ENCODE measurements around the gene NELFB.

The NELFB gene

GRCh38 chr9:137303151-137303892, 48.2 kb downstream of the NELFB start:
- no peak for DNase-seq (ENCODE audit: low spot score)

DNA sequence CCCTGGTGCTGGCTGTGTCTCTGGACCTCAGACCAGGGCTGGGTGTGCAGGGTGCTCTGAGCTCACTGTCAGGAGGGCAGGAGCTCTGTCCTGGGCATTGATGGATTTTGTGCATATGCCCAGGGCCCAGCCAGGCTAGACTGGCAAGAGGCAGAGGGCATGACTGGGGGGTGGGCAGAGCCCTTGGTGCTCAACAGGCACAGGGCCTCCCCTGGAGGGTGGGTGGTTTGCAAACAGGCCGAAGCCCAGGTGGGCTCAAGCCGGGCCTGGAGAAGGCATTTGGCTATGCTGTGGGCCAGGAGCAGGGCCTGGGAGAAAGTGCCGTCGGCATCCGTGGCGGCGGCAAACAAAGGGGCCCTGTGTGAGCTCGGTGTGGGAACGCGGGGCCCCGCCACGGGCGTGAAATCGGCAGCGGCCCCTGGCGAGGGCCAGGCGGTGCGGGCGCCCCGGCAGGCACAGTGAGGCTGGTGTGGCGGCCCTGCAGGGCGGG, 48.8 kb downstream of the NELFB start:
- DNase-seq (ENCODE audit: low spot score): no peak

GRCh38 chr9:137304383-137305059, 49.4 kb downstream of the NELFB start:
- DNase-seq (ENCODE audit: low spot score): no peak

GRCh38 chr9:137305060-137305797, 50.1 kb downstream of the NELFB start:
- DNase-seq (ENCODE audit: low spot score): no peak

DNA sequence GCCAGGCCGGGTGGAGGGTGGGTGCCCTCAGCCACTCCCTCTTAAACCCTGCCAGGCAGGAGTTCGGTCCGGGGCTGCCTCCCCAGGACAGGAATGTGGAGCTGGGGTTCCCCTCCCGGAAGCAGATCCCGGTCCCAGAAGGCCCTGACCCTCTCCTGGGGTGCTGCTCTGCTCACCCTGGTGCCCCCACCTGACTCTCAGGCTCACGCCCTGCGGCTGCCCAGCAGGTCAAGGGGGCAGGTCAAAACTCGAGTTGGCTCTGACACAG, 50.6 kb downstream of the NELFB start:
- no peak for DNase-seq (ENCODE audit: low spot score)

- no peak for DNase-seq (ENCODE audit: low spot score)
Measured at GRCh38 chr9:137306066-137306849, 51.1 kb downstream of the NELFB start.

GRCh38 chr9:137306850-137307254, 51.7 kb downstream of the NELFB start:
- DNase-seq (ENCODE audit: low spot score): no peak

- DNase-seq (ENCODE audit: low spot score): no peak
Measured at GRCh38 chr9:137307255-137308056, 52.3 kb downstream of the NELFB start.

- DNase-seq (ENCODE audit: low spot score): no peak
Measured at GRCh38 chr9:137308057-137308619, 53.0 kb downstream of the NELFB start.

DNA sequence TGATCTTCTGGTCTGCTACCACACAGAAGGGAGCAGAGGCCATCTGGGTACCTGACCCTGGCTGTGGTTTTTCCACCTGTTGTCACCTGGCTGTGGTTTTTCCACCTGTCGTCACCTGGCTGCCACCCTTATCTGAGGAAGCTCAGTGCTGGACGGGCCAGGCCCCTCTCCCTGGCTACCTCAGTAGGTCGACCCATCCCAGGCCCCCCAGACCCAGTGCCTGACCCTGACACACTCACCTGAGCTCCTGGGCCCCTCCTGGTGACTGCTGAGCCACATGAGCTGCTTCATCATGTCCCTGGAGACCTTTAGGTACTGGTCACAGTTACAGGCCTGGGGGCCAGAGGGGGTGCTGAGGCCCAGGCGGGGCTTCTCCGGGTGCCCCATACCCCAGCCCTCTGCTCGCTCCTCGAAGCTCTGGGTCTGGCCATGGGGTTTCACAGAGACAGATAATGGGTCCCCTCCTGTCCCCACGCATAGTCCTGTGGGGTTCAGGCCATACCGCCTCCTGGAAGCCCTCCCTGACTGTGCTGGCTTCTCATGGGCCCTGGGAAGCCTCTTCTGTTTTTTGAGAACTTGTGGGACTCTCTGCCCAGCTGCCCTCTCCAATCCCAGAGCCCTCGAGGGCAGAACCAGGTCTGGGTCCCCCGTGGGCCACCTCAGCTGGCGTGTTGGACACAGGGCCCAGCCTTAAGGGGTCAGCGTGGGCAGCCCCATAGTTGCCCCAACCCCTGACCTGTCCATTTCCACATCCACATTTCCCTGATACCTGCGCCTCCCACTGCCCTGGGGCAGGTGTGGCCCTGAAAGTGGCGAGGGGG, 54.5 kb downstream of the NELFB start:
- DNase-seq (ENCODE audit: low spot score): no peak

DNA sequence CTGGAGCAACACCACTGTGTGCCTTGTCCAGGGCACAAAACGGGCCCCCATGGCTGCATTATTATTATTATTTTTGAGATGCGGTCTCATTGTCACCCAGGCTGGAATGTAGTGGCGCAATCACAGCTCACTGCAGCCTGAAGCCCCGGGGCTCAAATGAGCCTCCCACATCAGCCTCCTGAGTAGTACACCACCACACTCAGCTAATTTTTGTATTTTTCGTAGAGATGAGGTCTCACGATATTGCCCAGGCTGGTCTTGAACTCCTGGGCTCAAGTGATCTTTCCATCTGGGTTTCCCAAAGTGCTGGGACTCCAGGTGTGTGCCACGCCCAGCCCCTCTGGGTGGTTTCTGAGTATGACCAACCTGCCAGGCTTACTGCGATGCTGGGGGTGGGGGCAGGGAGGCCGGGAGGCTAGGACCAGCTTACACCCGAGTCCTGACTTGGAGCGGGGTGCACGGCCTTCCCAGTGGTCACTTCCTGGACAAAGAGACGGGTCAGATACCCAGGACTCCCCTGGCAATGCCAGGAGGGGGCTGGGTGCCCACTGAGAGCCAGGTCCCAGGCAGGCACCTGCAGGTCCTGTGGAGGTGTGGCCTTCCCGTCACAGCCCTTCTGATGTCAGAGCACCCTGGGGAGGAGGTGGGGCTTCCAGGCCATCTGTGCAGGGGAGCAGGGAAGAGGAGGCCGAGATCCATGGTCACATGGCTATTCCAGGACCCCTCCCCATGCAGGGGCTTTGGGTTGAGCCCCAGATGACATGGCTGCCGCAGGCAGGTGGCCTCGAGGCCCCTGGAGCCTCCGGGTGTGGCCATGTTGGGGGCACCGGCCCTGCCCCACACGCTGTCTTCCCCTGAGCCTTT, 55.3 kb downstream of the NELFB start:
- DNase-seq (ENCODE audit: low spot score): no peak

DNA sequence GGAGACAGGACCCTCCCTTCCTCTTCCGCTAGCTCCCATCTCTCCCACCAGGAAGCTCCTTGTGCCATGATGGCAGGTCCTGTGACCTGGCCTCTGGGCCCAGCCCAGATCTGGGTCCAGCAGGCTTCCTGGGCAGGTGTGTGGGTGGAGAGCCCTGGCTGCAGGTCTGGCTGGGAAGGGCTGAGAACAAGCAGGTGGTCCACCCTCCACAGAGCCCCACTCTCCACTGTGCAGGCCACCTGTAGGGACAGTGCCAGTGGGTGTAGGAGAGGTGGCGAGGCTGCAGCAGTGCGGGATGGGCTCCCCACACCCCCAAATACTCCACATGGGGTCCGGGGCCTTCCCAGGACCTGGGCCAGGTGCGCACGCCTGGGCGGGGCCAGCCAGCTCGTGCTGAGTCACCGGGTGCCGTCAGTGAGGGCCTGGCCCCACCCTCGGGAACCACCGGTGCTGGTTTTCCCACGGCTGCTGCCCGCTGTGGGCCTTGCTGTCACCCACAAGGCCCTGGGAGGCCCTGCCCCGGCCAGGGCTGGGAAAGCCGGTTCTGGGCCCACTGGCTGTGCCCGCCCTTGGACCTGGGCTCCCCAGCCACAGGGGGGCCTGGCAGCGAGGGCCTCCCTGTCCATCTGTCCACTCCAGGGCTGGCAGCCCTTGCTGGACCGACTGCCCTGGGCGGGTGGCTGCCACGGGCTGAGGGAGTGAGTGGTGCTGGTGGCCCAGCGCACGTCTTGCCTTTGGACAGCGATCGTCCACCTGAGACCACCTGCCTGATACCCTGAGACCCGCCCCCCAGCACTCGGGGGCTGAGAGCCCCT, 56.3 kb downstream of the NELFB start:
- no peak for DNase-seq (ENCODE audit: low spot score)

- DNase-seq (ENCODE audit: low spot score): no peak
Measured at GRCh38 chr9:137311986-137312851, 57.1 kb downstream of the NELFB start.

DNA sequence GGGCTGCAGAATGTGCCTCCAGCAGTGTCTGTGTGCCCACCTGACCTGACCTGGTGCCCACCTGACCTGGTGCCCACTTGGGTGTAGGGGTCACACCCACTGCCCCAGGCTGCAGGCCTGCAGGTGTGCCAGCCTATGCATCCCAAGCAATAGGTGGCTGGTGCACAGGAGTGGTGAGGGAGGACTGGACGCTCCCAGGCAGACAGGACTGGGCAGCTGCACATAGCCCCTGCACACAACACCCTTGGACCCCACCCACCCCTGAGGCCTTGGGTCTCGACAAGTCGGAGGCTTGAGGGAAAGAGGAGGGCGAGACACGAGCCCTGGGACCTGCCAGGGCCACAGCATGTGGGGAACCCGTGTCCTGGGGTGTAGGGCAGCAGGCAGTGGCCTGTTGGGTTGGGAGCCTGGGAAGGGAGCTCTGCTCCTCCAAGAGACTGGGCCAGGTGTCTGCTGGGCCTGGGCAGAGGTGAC, 57.8 kb downstream of the NELFB start:
- no peak for DNase-seq (ENCODE audit: low spot score)

- DNase-seq (ENCODE audit: low spot score): no peak
Measured at GRCh38 chr9:137313326-137313936, 58.3 kb downstream of the NELFB start.

GRCh38 chr9:137313956-137314560, 58.9 kb downstream of the NELFB start:
- no peak for DNase-seq (ENCODE audit: low spot score)
